Activated CD4-positive, CD25-positive, alpha-beta regulatory T cell treated with anti-CD3 and anti-CD28 coated beads, Interleukin-2, amount 50 U/mL, for 24 hours (primary cell): Measurements from ENCODE around the gene MMP3.

Source experiments
- ATAC-seq, 2 donors: fragments of 150-1000 bp; cut with Tn5 transposase; one replicate each; pipeline ENCODE4 v1.10.0; 2021; ENCODE audit warnings: mild to moderate bottlenecking in 1 of 2, moderate library complexity in 1 of 2

MMP3 gene

DNA sequence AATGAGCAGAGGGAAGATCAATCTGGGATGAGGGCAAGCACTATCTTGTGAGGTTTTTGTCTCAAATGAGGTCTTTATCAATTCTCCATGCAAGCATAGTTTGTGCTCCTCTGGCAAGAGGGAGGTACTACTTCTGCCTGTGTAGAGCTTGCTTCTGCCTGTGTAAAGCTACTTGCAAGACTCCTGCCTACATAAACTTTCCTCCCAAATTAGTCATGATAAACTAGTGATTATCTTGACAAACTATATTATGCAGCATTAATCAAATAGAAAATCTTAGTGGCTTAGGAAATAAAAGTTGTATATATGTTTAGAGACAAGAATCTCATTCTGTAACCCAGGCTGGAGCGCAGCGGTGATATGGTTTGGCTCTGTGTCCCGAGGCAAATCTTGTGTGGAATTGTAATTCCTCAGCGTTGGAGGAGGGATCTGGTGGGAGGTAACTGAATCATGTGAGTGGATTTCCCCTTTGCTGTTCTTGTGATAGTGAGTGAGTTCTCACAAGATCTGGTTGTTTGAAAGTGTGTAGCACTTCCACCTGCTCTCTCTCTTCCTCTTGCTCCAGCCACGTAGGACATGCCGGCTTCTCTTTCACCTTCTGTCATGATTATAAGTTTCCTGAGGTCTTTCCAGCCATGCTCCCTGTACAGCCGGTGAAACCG is 54.9 kb downstream of the MMP3 start:
- no peak for ATAC-seq
